Measurements from ENCODE around the gene SMG1.

DNA sequence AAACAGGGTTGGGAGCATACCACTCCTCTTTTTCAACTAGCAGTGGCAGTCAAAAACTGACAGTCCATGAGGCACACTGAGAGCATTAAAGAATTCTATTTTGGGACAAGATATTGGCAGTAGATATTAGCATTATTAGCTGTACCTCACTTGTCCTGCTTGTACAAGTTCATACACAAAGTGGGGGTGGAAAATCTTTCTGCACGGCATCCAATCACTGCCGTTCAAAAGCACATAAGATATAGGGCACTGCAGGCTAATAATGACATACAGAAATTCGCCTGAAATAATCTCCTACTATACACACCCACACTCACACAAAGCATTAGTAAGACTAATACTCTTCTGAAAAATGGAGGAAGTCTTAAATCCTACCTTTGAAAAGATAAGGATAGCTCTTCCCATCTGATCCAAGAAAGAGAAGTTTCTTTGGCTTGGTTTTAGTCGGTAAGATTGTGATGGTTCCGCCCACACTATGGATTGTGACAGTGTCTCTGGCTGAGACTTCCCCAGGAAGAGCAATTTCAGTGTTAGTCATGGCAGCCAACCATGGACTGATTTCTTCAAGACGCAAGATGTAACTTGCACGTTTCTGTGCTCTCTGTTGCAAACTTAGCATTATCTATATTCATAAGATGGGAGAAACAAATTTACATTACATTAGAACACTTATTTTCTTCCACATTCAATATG lies 84.2 kb downstream of the SMG1 start:
- TF ChIP-seq, protein P1, sequence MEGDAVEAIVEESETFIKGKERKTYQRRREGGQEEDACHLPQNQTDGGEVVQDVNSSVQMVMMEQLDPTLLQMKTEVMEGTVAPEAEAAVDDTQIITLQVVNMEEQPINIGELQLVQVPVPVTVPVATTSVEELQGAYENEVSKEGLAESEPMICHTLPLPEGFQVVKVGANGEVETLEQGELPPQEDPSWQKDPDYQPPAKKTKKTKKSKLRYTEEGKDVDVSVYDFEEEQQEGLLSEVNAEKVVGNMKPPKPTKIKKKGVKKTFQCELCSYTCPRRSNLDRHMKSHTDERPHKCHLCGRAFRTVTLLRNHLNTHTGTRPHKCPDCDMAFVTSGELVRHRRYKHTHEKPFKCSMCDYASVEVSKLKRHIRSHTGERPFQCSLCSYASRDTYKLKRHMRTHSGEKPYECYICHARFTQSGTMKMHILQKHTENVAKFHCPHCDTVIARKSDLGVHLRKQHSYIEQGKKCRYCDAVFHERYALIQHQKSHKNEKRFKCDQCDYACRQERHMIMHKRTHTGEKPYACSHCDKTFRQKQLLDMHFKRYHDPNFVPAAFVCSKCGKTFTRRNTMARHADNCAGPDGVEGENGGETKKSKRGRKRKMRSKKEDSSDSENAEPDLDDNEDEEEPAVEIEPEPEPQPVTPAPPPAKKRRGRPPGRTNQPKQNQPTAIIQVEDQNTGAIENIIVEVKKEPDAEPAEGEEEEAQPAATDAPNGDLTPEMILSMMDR (conservative IDR thresholded peaks at IDR 0.05 in 1 of 2, IDR thresholded peaks at IDR 0.05 in 1 of 2; ENCODE audit: extremely low read depth in 1 of 2, insufficient read depth in 1 of 2, low read depth in 1 of 2, low read length in 2 of 2): no peak
- TF ChIP-seq EZH2 (IDR thresholded peaks at IDR 0.05; ENCODE audit: borderline replicate concordance, low read length): no peak

All from mammary epithelial cell (primary cell).